Esophagus muscularis mucosa (tissue), 4 donors: ENCODE data around the gene SNF8. TPM values are rescaled to one million over a fixed set of nuclear protein-coding genes. Genes with fewer than 3 reads are reported as not detected.

Source experiments
- DNase-seq: peaks from one replicate; pipeline ENCODE4 v3.0.0-alpha.2; 2017; ENCODE audit errors: extremely low spot score
- H3K27ac ChIP-seq, 4 donors: fragments of 200-600 bp; sonication (generic); replicated peaks in 1 of 4; 1 replicate in 3 of 4; 2 replicates in 1 of 4; pipeline ENCODE4 v1.5.1; 2016 to 2019; ENCODE audit warnings: mild to moderate bottlenecking in 1 of 4
- H3K27me3 ChIP-seq, 4 donors: fragments of 200-600 bp; sonication (generic); one replicate each; pipeline versions ENCODE4 v1.5.1 to v1.6.0; 2016 to 2019
- H3K36me3 ChIP-seq, 4 donors: fragments of 200-600 bp; sonication (generic); one replicate each; pipeline ENCODE4 v1.5.1; 2016 to 2019
- H3K4me1 ChIP-seq, 4 donors: fragments of 200-600 bp; sonication (generic); one replicate each; pipeline ENCODE4 v1.5.1; 2016 to 2019
- H3K4me3 ChIP-seq, 4 donors: fragments of 200-600 bp; sonication (generic); 1 replicate in 2 of 4; 2 replicates in 2 of 4; pipeline ENCODE4 v1.5.1; 2016 to 2019; ENCODE audit warnings: mild to moderate bottlenecking in 4 of 4, moderate library complexity in 1 of 4
- H3K9me3 ChIP-seq, 4 donors: fragments of 200-600 bp; sonication (generic); 1 replicate in 3 of 4; 2 replicates in 1 of 4; pipeline ENCODE4 v1.5.1; 2016 to 2019
- EP300 ChIP-seq: sonication (generic); formaldehyde crosslinking; IDR thresholded peaks from one replicate; pipeline ENCODE4 v1.6.1; 2017; ENCODE audit warnings: antibody characterized with exemption
- POLR2A ChIP-seq: fragments of 450-650 bp; IDR thresholded peaks from one replicate; pipeline ENCODE4 v1.6.1; 2017; ENCODE audit warnings: antibody characterized with exemption, moderate library complexity, mild to moderate bottlenecking, low read depth
- POLR2AphosphoS5 ChIP-seq, 2 donors: sonication (generic); formaldehyde crosslinking; IDR thresholded peaks; one replicate each; pipeline ENCODE4 v1.6.1; 2017; ENCODE audit warnings: antibody characterized with exemption in 2 of 2
- WGBS: methylation state at CpG from one replicate; pipeline ENCODE4 v1.1.5; 2018; 5-methylcytosine and 5-hydroxymethylcytosine counted together
- intact Hi-C: fragments of 100-400 bp; cut with DNase I; formaldehyde crosslinking; loops from one replicate; pipeline ENCODE4 v1.15.1; 2023
- total RNA-seq, 4 donors: library from RNA; depleted of rRNA; stranded (reverse); fragments of >200 nt; gene quantifications; one replicate each; pipeline versions ENCODE4 v1.1.0 to v1.2.1, GENCODE V29; 2016
- TF ChIP-seq, protein P1 (sequence below), 3 experiments: fragments of 200-600 bp in 2 of 3; fragments of 450-650 bp in 1 of 3; sonication (generic) in 2 of 3; IDR thresholded peaks; one replicate each; pipeline ENCODE4 v1.5.1; 2017 to 2019; ENCODE audit warnings: antibody characterized with exemption in 3 of 3, mild to moderate bottlenecking in 2 of 3, moderate library complexity in 1 of 3

SNF8 gene
- total RNA-seq, 4 donors from 2014 or later = 80.6 to 97.1 (median 92.3) TPM

- 79% methylated on average over 4 of the region's 5 CpGs for WGBS
- intact Hi-C loops = loop anchor here (10.0 kb wide), 1 partner anchor 141 kb away; no protein-coding TSS in a partner anchor
- no peak overlapping the region for H3K27ac ChIP-seq
Observed at GRCh38 chr17:48893646-48894508, 50.8 kb downstream of the SNF8 start.

GRCh38 chr17:48892940-48893645 is 51.5 kb downstream of the SNF8 start:
- intact Hi-C loops = loop anchor here (10.0 kb wide), 1 partner anchor 142 kb away; no protein-coding TSS in a partner anchor
- under 1% methylated on average over 20 of the region's 24 CpGs for WGBS
- Histone ChIP-seq H3K27ac (peak overlapping the region; percentile 79 to 88 (median 81)), H3K36me3 (peaks cover 14 to 38% (median 30%) of the 10 kb centered on the region in 4 donors), H3K4me1 (peaks cover 18 to 27% (median 25%) of the 10 kb centered on the region in 4 donors), H3K9me3 (no peaks in the 10 kb centered on the region), H3K27me3 (no peaks in the 10 kb centered on the region), H3K4me3 (peak overlapping the region; percentile 68 to 85 (median 76))
- TF ChIP-seq EP300 = no peak
- no peak for TF ChIP-seq POLR2AphosphoS5 (IDR thresholded peaks at IDR 0.05)
- TF ChIP-seq POLR2A = no peak
- TF ChIP-seq, protein P1, sequence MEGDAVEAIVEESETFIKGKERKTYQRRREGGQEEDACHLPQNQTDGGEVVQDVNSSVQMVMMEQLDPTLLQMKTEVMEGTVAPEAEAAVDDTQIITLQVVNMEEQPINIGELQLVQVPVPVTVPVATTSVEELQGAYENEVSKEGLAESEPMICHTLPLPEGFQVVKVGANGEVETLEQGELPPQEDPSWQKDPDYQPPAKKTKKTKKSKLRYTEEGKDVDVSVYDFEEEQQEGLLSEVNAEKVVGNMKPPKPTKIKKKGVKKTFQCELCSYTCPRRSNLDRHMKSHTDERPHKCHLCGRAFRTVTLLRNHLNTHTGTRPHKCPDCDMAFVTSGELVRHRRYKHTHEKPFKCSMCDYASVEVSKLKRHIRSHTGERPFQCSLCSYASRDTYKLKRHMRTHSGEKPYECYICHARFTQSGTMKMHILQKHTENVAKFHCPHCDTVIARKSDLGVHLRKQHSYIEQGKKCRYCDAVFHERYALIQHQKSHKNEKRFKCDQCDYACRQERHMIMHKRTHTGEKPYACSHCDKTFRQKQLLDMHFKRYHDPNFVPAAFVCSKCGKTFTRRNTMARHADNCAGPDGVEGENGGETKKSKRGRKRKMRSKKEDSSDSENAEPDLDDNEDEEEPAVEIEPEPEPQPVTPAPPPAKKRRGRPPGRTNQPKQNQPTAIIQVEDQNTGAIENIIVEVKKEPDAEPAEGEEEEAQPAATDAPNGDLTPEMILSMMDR (IDR thresholded peaks at IDR 0.05) = no peak
- DNase-seq = no peak

More at GRCh38 chr17:48893646-48894508, 50.8 kb downstream of the SNF8 start:
- Histone ChIP-seq H3K4me3 (peak overlapping the region; percentile 68 to 85 (median 76)), H3K9me3 (no peaks in the 10 kb centered on the region), H3K27me3 (no peaks in the 10 kb centered on the region), H3K36me3 (peaks cover 15 to 43% (median 35%) of the 10 kb centered on the region in 4 donors), H3K4me1 (peaks cover 18 to 27% (median 25%) of the 10 kb centered on the region in 4 donors)
- no peak for TF ChIP-seq POLR2A
- no peak for TF ChIP-seq POLR2AphosphoS5 (IDR thresholded peaks at IDR 0.05)
- no peak for TF ChIP-seq EP300
- TF ChIP-seq, protein P1 (IDR thresholded peaks at IDR 0.05) = no peak
- DNase-seq = no peak

DNA sequence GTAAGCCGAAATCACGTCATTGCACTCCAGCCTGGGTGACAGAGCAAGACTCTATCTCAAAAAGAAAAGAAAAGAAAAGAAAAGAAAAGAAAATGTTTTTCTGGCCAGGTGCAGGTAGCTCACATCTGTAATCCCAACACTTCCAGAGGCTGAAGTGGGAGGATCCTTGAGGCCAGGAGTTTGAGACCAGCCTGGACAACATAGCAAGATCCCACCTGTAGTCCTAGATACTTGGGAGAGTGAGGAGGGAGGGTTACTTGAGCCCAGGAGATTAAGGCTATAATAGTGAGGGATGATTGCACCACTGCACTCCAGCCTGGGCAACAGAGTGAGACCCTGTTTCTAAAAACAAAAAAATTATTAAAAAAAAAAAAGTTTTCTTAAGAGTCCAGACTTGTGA is 54.6 kb downstream of the SNF8 start:
- H3K9me3 ChIP-seq = no peaks in the 10 kb centered on the region
- intact Hi-C loops = loop anchor here (10.0 kb wide), 1 partner anchor 145 kb away; no protein-coding TSS in a partner anchor
- DNase-seq = no peak
- peaks cover 3 to 9% (median 7%) of the 10 kb centered on the region in 4 donors for H3K36me3 ChIP-seq
- no peak overlapping the region for H3K27ac ChIP-seq
- WGBS = 92% methylated on average over 2 of the region's 2 CpGs
- no peak overlapping the region for H3K4me3 ChIP-seq
- TF ChIP-seq POLR2AphosphoS5 (IDR thresholded peaks at IDR 0.05) = no peak
- no peaks in the 10 kb centered on the region for H3K27me3 ChIP-seq
- H3K4me1 ChIP-seq = peaks cover 18 to 28% (median 25%) of the 10 kb centered on the region in 4 donors

GRCh38 chr17:48883171-48883570 is 61.5 kb downstream of the SNF8 start:
- Histone ChIP-seq H3K36me3 (no peaks in the 10 kb centered on the region), H3K9me3 (no peaks in the 10 kb centered on the region), H3K27me3 (peaks cover 0 to 24% (median 0%) of the 10 kb centered on the region in 4 donors), H3K4me3 (no peak overlapping the region), H3K4me1 (peaks cover 5 to 9% (median 7%) of the 10 kb centered on the region in 4 donors), H3K27ac (no peak overlapping the region)
- no peak for TF ChIP-seq POLR2A
- TF ChIP-seq, protein P1 (IDR thresholded peaks at IDR 0.05) = no peak
- TF ChIP-seq EP300 = no peak
- TF ChIP-seq POLR2AphosphoS5 (IDR thresholded peaks at IDR 0.05) = no peak
- WGBS = 57% methylated on average over 10 of the region's 10 CpGs
- intact Hi-C loops = no loop called here
- no peak for DNase-seq

DNA sequence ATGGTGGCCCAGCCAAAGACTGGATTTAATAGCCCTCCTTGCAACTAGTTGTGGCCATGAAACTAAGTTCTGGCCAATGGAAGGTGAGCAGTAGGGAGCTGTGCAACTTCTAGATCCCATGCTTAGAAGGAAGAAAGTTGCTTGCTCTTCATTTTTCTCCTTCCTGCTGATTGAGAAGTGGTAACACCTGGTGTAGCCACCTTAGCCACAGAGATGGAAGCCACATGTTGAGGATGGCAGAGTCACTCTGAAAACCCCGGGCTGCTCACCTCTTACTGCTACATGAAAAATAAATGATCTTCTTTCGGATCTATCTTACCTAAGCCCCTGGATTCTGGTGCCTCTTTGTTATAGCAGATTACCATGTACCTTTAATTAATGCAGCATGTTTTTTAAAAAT is 62.4 kb downstream of the SNF8 start:
- 79% methylated on average over 2 of the region's 2 CpGs for WGBS
- H3K27me3 ChIP-seq = peaks cover 0 to 31% (median 0%) of the 10 kb centered on the region in 4 donors
- H3K36me3 ChIP-seq = no peaks in the 10 kb centered on the region
- DNase-seq = no peak
- no peaks in the 10 kb centered on the region for H3K9me3 ChIP-seq
- H3K4me1 ChIP-seq = peaks cover 5 to 9% (median 7%) of the 10 kb centered on the region in 4 donors
- intact Hi-C loops = no loop called here
- TF ChIP-seq POLR2AphosphoS5 (IDR thresholded peaks at IDR 0.05) (no peak), POLR2A (no peak), EP300 (no peak)
- TF ChIP-seq, protein P1 (IDR thresholded peaks at IDR 0.05) = no peak
- H3K4me3 ChIP-seq = no peak overlapping the region
- H3K27ac ChIP-seq = no peak overlapping the region
